ENCODE measurements around the gene GRB10.

DNA sequence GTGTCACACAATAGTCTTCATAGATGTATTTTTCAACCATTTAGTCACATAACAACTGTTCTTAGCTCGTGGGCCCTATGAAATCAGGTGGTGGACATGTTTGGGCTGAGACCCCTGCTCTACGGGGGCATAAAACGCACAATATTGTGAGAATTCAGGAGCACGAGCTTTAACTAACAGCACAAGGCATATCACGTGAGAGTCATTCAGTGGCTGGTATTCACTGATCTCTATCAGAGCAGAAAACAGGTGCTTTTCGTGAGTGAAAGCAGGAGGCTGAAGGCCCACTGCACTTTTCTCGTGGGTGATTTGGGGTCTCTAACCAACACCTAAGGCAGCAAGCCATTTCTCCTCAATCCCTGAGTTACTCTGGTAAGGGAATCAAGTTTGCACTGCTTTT is 42.8 kb upstream of the GRB10 start:
- TF ChIP-seq, protein P1, sequence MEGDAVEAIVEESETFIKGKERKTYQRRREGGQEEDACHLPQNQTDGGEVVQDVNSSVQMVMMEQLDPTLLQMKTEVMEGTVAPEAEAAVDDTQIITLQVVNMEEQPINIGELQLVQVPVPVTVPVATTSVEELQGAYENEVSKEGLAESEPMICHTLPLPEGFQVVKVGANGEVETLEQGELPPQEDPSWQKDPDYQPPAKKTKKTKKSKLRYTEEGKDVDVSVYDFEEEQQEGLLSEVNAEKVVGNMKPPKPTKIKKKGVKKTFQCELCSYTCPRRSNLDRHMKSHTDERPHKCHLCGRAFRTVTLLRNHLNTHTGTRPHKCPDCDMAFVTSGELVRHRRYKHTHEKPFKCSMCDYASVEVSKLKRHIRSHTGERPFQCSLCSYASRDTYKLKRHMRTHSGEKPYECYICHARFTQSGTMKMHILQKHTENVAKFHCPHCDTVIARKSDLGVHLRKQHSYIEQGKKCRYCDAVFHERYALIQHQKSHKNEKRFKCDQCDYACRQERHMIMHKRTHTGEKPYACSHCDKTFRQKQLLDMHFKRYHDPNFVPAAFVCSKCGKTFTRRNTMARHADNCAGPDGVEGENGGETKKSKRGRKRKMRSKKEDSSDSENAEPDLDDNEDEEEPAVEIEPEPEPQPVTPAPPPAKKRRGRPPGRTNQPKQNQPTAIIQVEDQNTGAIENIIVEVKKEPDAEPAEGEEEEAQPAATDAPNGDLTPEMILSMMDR (IDR thresholded peaks at IDR 0.05), result no peak
- no peak for TF ChIP-seq POLR2A (IDR thresholded peaks at IDR 0.05)

Data from uterus (tissue), 2 donors.